ENCODE data around the gene PLXNA1. TPM values are rescaled to one million over a fixed set of nuclear protein-coding genes. Genes with fewer than 3 reads are reported as not detected.

Gene PLXNA1
- total RNA-seq, 1 experiment from 2014 or later, result 30.3 TPM

GRCh38 chr3:126956361-126956760 is 26.6 kb upstream of the PLXNA1 start (continued):
- no peak for TF ChIP-seq TCF7L2 (IDR thresholded peaks at IDR 0.05; ENCODE audit: borderline replicate concordance, extremely low read depth, insufficient read depth, insufficient read length)

- ATAC-seq (no peak), DNase-seq (ENCODE audit: low read depth, low spot score) (no peak)
- Histone ChIP-seq H4K20me1 (ENCODE audit: insufficient read depth) (no peaks in the 10 kb centered on the region), H3K27me3 (ENCODE audit: insufficient read depth, low read length) (no peaks in the 10 kb centered on the region), H2AFZ (ENCODE audit: low read depth, low read length, poor library complexity, severe bottlenecking) (no peak overlapping the region), H3K27ac (ENCODE audit: low read depth, low read length) (no peak overlapping the region), H3K36me3 (ENCODE audit: control insufficient read depth in 1 of 2, insufficient read depth in 2 of 2, low read length in 2 of 2) (no peaks in the 10 kb centered on the region), H3K9me2 (ENCODE audit: insufficient read depth) (no peaks in the 10 kb centered on the region), H3K4me2 (ENCODE audit: low read length) (no peak overlapping the region), H3K9ac (ENCODE audit: low read length) (no peak overlapping the region), H3K4me1 (ENCODE audit: control insufficient read depth in 1 of 2, insufficient read depth in 2 of 2, low read length in 2 of 2) (no peaks in the 10 kb centered on the region), H3K4me3 (replicated peaks in 1 of 2; ENCODE audit: low read depth in 1 of 2, low read length in 2 of 2) (no peak overlapping the region), H3K9me3 (ENCODE audit: control insufficient read depth in 1 of 2, insufficient read depth in 1 of 2, low read depth in 1 of 2, low read length in 2 of 2) (no peaks in the 10 kb centered on the region), H3K79me2 (ENCODE audit: insufficient read depth, low read length) (no peaks in the 10 kb centered on the region)
- intact Hi-C loops (cut with micrococcal nuclease), result no loop called here
- ChIA-PET POLR2A (no interaction called here), RAD21 (ENCODE audit: low non-redundant PET in 1 of 2, low total read pairs in 2 of 2, uncharacterized antibody in 2 of 2, unreplicated experiment in 2 of 2) (no interaction called here), CTCF (no interaction called here)
- TF ChIP-seq POLR2AphosphoS5 (IDR thresholded peaks at IDR 0.05; ENCODE audit: low read depth, low read length) (no peak), MAX (IDR thresholded peaks at IDR 0.05) (no peak), SRF (IDR thresholded peaks at IDR 0.05; ENCODE audit: low read depth) (no peak), SP1 (IDR thresholded peaks at IDR 0.05; ENCODE audit: low read depth) (no peak), POLR2A (IDR thresholded peaks at IDR 0.05; ENCODE audit: borderline replicate concordance, extremely low read depth, insufficient read depth, insufficient read length) (no peak), ZFX (IDR thresholded peaks at IDR 0.05) (no peak), TCF7L2 (IDR thresholded peaks at IDR 0.05; ENCODE audit: borderline replicate concordance, extremely low read depth, insufficient read depth, insufficient read length) (no peak), CBX3 (IDR thresholded peaks at IDR 0.05; ENCODE audit: low read depth) (no peak), CTCF (IDR thresholded peaks at IDR 0.05 in 2 of 3, conservative IDR thresholded peaks at IDR 0.05 in 1 of 3; ENCODE audit: borderline replicate concordance in 1 of 3, insufficient read depth in 1 of 3, low read depth in 2 of 3, low read length in 2 of 3) (no peak), ZBTB33 (IDR thresholded peaks at IDR 0.05; ENCODE audit: extremely low read depth, insufficient replicate concordance, low read length) (no peak)
- BruUV-seq (replicated peaks), result no TSS peak
Observed at GRCh38 chr3:126956866-126957650, 25.9 kb upstream of the PLXNA1 start.
